Measurements from ENCODE around the gene SKOR2.
"Not testable (repeated sequence)": the region's sequence is repeated elsewhere in the genome, so short reads cannot be mapped to it uniquely, and the experiment has no call there.

Gene SKOR2

DNA sequence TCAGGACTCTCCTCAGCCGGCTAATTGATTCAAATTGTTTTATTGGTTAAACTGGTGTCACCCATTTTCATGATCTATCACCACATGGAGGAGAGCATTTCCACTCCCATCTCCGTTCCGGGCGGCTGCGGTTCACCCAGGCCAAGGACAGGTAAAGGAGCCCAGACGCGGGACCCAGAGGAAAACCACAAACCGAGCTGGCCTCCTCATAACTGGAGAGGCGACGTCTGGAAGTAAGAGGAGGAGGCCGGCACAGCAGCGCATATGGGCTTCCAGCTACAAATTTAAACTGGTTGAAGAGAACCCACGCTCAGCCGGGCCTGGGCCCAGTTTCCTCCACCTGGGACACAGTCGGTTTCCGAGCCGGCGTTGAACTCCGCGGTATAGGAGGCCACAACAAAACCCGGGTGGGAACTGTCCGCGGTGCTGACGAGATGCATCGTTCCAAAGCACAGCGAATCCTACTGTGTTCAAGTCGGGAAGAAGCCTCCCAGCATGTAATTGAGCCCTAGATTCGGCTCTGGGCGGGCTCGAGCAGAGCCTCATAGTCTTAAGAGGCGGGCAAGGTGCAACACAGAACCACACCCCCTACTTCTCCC is 3.0 kb upstream of the SKOR2 start:
- DNase-seq (ENCODE audit: low read depth), result no peak

DNA sequence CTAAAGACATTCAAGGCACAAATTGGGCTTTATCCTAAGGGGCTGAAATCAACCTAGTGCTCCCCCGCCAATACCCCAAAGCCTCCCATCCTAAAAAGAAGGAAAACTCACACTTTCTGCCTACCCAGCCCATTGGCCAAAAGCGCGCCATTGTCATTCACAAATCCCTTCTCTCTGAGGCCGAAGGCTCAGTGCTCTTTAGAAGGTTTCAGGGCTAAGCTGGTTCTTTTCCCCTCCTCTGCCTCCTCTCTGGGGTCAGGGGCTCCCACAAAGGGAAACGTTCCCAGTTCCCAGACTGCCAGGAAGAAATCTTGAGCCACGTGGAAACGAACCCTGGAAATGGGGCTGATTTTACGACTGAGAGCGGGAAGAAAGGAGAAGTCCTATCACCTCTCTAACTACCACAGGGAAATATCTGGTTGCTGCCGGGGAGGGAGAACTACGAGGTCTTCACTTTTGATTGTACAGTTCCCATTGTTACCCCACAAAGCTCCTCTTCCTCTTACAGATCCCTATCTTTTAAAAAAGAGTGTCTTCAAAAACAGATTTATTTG is 1.7 kb upstream of the SKOR2 start:
- no peak for DNase-seq (ENCODE audit: low read depth)

DNA sequence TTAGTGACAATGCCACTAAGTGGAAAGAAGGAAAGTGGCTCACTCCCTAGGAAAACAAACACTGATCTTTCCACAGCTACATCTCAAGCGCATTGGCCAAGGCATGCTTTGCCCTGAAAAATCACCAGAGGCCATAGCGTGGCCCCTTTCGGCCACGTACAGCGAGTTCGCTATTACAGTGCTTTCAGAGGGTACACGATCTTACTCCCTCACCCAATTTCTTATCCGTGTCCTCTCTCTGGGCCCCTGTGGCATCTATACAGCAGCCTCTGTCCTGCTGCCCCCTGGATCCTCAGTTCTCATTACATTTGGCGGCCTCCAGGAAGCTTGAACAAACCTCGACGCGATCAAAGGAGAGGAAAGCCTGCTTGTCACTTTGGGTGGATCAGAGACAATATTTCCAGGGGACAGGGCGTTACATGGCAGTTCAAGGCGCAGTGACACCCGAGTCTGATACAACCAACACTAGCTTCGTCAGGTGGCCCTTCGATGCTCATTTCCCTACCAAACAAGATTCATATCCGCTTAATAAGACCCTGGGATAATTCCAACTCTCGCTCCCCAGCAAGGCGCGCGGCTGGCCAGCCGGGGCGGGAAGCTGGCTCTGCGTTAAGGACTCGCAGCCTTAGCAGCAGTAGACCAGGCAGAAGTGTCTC is 941 bp downstream of the SKOR2 start:
- DNase-seq (ENCODE audit: low read depth), result no peak

DNA sequence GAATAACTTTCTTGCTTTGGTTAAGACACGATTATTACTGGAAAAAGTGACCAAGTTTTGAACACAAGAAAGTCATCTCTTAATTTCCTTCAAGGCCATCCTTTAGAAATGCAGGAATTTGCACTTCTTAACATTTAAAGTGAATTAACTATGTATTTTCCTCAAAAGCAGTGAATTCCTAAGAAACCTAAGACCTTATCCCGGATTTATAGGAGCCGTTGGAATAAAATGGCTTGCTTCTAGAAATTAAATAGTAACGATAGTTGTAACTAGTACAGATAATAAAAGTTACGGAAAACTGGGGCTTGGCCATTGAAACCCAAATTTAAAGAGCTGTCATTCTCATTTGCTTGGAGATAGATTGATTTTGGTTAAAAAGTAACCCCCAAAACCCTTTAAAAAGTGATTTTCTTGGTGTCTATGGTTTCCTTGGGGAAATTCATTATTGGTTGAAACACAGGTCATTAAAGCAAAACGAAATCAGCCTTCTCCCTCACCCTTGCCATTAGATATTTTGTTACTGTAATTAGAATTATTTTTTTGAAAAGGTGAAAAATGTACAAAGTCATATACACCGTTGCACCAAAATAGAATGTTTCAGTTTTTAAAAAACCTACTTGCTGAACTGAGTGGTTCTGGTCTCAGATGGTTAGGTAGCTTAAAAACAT is 2.0 kb downstream of the SKOR2 start:
- DNase-seq (ENCODE audit: low read depth), result no peak

DNA sequence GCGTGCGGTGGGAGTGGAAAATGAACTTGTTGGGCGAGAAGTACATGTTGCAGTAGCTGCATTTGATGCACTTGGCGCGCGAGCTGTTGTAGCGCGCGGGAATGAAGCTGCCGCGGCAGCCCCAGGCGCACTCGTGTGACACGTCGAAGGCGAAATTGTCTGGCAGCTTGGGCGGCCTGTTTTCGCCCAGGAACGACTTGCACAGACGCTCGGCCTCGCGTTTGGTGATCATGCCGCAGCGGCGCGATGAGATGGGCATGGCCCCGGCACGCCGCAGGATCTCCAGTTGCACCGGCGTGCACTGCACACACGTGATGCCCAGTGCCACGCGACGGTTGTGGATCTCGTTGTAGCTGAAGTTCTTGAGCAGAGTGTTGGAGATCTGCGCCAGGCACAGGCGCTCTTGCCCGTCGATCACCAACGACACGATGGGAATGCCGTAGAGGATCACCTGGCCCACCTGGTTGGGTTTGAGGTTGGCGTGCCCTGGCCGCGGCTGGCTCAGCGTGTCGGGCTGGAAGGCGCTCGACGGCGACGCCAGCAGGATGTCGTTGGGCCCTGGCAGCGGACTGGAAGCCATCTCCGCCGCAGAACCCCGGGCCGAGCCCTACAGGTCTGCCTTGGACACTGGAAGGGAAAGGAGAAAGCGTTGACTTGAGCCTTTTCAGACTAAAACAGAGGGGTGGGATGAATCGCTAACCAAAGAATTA is 2.7 kb downstream of the SKOR2 start:
- DNase-seq (ENCODE audit: low read depth), result no peak

DNA sequence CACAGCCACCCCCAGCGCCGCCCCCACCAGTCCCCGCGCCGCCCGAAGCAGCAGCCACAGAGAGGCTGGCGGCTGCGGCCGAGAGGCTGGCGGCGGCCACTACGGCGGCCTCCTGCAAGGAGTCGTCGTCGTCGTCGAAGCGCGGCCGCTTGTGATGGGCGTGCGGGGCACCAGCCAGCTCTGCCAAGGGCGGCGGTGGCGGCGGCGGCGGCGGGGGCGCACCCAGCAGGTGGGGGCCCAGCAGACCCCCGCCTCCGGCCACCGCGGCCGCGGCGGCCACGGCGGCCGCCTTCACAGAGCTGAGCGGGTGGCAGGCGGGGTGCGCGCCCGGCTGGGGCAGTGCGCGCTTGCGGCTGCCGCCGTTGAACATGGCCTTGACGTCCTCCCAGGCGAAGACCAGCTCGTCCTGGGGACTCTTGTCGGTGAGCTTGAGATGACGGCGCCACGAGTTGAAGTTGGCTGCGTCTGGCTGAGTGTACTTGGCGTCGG is 3.3 kb downstream of the SKOR2 start:
- no peak for DNase-seq (ENCODE audit: low read depth)

- DNase-seq (ENCODE audit: low read depth), result no peak
Observed at GRCh38 chr18:47247416-47248114, 3.9 kb downstream of the SKOR2 start.

DNA sequence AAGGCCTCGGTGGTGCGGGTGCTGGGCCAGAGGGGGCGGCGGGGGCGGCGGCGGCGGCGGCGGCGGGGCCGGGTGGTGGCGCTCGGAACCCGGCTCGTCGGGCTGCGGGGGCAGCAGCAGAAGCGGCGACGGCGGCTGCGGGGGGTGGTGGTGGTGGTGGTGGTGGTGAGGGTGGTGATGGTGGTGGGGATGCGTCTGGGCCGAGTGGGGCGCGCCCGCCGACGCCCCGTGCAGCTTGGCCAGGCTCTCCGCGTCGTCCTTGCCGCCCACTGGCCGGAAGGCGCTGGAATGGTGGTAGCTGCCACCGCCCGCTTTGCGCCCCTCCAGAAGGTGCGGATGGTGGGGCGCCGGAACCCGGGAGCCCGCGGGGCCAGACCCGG is 4.4 kb downstream of the SKOR2 start:
- DNase-seq (ENCODE audit: low read depth), result no peak

DNA sequence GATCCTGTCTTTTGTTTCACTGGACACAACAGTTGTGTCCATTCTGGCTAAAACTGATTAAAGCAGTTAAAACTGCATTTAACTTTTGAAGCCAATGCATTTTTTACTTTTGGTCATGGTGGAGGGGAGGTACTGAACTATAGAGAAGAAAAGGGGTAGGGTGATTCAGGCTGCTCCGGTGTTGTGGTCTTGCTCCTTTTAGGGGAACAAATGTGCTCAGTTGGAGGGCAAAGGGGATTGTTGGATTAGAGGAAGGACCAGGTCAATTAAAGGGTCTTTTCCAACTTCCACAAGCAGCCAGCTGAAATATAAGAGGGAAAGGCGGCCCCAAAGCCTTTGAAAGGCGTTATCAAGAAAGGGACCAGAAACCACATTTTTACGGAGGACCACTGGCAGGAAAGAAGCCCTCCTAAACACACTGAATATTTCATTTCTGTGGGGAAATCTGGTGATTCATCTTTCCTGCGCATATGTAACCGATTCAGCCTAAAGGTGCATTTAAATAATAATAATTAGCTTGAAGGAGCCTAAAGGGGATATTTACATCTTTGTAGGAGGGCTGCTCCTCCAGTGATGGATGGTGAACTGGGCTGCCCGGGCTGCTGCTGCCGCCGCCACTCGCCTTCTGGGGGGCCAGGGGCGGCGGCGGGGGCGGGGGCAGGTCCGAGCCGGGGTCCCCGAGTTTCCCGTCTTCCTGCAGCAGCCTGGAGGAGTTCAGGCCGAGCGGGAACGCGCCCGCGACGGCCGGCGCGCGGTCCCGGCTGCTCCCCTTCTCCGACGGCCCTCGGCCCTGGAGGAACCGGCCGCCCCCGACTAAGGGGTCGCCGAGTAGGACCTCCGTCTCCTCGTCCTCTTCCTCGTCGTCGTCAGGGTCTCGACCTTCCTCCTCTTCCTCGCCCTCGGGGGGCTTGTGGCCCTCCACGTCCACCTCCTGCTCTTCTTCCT is 5.2 kb downstream of the SKOR2 start:
- no peak for DNase-seq (ENCODE audit: low read depth)

GRCh38 chr18:47244086-47244485 is 7.4 kb downstream of the SKOR2 start:
- DNase-seq (ENCODE audit: low read depth), result no peak

GRCh38 chr18:47235096-47235495 is 16.4 kb downstream of the SKOR2 start:
- DNase-seq (ENCODE audit: low read depth), result no peak

- DNase-seq (ENCODE audit: low read depth), result no peak
Observed at GRCh38 chr18:47226660-47227059, 24.8 kb downstream of the SKOR2 start.

- DNase-seq (ENCODE audit: low read depth), result no peak
Observed at GRCh38 chr18:47215554-47216138, 35.8 kb downstream of the SKOR2 start.

GRCh38 chr18:47209171-47209570 is 42.3 kb downstream of the SKOR2 start:
- DNase-seq (ENCODE audit: low read depth), result no peak

DNA sequence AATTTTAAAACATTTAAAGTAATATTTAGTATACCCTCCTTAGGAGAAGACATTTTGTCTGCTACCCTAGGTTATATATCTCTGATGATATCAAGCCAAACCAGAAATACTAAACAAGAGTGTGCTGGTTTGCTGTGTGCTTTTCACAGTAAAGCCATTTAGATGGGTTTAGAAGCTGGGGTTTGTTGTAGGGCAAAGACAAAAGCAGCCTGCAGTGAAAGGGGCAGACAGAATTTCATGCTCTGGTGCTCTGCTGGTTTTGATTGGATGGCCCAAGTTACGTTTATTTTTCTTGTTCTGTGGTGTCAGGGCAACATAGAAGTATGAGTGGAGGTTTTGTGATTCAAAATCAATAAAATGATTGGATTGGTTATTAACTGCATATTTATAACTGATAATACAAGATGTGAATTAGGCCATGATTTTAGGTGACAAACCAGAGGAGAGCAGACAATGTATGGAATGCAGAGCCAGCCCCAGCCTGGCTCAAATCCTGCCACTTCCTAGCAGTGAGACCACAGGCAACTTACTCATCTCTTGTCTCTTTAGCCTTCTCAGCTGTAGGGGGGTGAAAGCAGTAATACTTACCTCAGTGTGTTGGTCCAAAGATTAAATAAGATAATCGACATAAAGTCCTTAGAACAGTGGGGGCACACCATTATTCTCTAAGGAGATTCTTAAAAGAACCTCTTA is 44.4 kb downstream of the SKOR2 start:
- DNase-seq (ENCODE audit: low read depth), result no peak

DNA sequence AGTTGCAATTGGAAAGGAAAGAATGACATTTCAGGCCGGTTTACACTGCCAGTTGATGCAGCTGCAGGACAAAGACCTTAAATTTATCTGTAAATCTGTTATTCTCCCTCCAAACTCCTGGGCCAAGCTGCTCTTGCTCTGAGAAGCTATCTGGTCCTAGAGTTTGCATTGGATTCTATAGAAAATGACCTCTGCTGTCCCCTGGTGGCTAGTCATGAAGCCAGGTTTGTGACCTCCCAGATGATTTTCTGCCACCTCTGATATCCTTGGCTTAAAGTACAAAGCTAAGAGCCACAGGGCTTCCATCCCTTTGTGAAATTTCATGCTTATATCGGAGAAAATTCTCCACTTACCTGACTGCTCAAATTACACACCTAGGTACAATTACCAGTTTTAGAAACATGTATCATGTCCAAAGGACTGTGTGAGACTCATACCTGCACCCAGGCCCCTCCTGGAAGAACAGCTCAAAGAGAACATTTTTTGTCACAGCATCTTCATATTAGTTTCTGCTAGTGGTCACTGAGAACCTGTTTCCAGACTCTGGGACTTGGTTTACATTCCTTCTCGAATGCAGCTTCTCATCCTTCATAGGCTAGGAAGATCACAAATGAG is 46.4 kb downstream of the SKOR2 start:
- DNase-seq (ENCODE audit: low read depth), result no peak

DNA sequence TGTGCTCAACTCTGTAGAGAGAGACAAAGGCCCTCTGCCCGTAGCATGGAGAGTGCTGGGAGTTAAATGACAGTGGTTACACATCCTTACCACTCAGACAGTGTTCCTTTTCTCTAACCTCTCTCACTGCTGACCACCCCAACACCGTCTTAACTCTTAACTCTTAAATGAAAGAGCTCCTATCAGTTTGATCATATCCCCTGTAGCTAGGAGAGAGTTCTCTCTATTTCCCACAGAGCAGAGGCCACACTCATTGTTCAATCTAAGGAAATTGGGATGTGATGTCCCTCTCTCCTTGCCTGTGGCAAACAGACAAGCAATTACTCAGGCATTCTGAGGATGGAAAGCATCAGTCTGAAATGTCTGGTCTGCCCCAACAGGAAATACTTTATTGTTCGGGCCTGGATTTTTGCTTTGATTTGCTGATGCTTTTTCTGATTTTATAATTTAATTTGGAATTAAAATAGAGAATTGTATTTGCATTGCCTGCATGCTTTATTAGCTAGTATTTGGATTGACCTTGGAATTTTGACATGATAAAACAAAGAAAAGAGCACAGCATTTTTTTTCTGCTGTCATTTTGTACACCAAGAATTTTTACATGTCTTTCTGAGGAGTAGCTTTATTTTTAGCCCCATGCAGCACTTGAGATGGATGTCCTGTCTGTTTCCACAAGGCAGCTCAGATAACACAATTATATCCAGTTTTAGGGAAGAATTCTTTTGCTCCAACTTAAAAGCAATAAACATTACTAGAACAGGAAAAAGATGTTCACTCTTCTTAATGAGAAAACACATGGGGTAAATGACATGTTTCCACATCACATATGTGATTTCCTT is 47.6 kb downstream of the SKOR2 start:
- DNase-seq (ENCODE audit: low read depth), result no peak

DNA sequence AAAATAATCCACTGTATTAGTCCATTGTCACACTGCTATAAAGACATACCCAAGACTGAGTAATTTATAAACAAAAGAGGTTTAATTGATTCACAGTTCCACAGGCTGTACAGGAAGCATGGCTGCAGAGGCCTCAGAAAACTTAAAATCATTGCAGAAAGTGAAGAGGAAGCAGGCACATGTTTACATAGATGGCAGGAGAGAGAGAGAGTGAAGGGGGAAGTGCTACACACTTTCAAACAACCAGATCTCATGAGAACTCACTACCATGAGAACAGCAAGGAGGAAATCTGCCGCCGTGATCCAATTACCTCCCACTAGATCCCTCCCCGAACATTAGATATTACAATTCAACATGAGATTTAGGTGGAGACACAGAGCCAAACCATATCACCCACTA is 55.5 kb downstream of the SKOR2 start:
- DNase-seq (ENCODE audit: low read depth), result not testable (repeated sequence)
